Erythroblast (primary cell): Measurements from ENCODE around the gene CNTN4.

Experiments
- DNase-seq, 2 experiments: peaks; one replicate each; lab custom pipeline; 2025; lab: John Stamatoyannopoulos, UW
- GATA1 ChIP-seq: IDR thresholded peaks from 2 replicates; pipeline ENCODE4 v1.6.1; 2011; ENCODE audit warnings: low read depth, mild to moderate bottlenecking, control low read depth, low read length, moderate library complexity
- POLR2A ChIP-seq: IDR thresholded peaks from 2 replicates; pipeline ENCODE4 v1.6.1; 2011; ENCODE audit warnings: mild to moderate bottlenecking, low read length

CNTN4 gene

DNA sequence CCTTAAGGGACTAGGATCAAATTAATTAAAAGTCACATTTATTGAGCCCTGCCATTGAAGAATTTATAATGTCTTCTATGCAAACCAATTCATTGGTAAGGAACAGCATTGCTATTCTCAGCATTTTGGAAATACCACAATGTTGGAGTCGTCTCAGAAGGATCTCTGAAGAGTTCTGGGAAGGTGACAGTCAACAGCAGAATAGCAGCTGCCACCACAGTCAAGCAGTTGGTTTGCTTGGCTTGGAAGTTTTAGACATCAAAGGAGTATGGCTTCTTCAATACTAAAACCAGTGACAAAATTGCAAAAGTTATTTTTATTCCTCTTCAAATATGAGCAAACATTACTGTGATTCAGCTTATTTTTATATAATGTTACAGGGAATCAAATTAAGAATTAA is 167.9 kb downstream of the CNTN4 start:
- DNase-seq: no peak
- TF ChIP-seq POLR2A: no peak
- TF ChIP-seq GATA1: no peak

DNA sequence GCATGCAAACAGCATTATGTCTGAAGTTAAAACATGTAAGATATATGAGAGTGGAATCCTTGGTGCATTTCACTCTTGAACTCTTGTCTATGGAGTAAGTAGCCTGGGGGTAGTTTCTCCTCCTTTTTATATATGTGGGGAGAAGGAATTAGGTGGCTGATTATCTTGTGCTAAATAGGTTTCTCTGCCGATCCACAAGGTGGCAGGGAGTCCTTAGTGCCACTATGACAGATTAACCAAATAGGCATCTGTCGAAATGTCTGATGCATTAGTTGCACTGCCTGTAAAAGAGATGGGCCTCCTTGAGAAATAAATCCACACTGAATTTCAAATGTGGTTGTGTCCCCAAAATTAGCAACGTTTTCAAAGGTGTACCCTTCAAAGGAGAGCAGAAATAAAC is 170.1 kb downstream of the CNTN4 start:
- TF ChIP-seq POLR2A: no peak
- no peak for TF ChIP-seq GATA1
- no peak for DNase-seq

DNA sequence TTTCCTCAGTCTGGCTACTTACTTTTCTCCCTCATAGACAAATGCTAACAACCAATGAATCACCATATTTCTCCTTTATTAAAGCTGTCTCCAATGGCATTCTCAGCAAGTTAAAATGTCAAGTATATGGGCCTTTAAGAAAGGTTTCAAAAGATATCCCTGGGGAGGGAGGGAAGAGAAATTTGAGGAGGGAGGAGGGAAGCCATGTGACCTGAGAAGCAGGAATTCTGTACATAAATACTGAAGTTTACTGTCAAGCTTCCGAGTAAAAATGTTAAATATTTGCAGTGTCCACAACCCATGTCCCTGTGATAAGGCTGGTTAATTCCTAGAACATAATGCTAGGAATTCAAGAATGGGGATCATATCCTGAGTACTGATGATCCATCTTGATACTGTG is 175.9 kb downstream of the CNTN4 start:
- DNase-seq: no peak
- TF ChIP-seq GATA1 (no peak), POLR2A (no peak)

DNA sequence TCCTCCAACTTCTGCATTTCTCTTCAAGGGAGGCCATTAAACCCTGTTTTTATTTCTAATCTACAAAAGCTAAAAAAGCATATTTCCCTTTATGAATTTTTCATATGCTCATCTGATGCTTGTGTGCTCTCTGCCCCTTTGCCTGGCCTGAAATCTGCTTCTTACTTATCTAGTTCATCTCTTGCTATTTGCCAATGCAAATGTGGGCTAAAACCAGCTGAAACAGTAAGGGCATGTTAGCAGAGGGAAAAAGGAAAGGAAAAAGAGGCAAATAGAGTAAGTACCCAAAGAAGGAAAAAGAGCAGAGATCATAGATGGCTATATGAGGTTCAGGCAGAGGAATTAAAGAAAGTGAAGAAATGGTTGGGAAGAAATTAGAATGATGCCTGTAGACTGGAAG is 185.2 kb downstream of the CNTN4 start:
- TF ChIP-seq GATA1: no peak
- no peak for TF ChIP-seq POLR2A
- no peak for DNase-seq

DNA sequence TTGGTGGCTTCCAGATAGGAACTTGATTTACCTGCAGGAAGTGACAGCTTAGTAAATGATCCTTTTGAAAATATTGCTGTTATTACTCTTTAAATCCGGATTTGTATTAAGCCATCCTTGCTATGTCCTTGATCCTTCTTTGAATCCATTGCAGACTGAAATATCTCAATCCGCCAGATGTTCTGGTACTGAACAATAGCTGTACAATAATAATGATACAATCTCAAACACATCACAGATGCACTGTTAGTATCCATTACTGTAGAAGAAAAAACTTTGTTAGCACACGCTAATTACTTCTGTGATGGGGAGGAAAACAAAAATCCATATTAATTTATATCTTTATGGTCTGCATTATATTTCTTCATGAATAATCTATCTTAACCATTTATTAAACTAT is 202.3 kb downstream of the CNTN4 start:
- no peak for TF ChIP-seq GATA1
- no peak for DNase-seq

DNA sequence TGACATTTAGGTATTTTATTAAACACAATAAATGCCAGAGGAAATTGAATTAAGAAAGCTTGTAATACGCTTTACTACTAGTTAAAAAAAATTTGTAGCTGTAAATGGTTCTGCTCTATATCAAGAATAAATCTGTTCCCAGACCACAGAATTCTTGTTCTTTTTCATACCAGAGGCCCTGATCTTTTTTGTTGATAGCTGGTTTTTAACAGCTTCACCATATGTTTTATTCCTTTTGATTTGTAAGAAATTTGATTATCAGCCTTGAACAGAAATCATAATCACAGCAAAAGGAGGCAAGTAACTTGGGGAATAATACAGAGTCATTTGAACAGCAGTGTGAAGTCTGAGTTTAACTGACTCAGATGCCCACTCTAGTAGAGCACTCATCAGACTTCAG is 202.7 kb downstream of the CNTN4 start:
- TF ChIP-seq GATA1: no peak
- TF ChIP-seq POLR2A: no peak
- DNase-seq: no peak

DNA sequence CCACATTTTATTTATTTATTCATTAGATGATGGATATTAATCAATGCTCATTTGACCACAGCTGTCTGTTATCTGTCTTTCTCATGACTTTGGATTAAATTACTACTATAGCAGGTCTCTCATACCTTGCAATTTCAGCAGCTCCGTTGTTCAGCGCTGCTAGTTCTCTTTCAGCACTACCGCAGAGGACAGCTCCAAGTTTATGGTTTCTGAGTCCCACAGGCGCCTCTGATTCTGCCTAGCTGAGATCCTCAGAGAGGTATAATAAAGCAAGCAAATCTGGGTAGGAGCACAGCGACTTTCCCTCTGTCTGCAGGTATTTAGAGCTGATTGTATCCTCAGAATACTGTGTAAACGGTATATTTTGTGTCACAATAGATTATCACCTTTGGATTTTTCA is 204.9 kb downstream of the CNTN4 start:
- peak in 1 of 2 experiments; percentile 1 for DNase-seq
- no peak for TF ChIP-seq POLR2A
- no peak for TF ChIP-seq GATA1

DNA sequence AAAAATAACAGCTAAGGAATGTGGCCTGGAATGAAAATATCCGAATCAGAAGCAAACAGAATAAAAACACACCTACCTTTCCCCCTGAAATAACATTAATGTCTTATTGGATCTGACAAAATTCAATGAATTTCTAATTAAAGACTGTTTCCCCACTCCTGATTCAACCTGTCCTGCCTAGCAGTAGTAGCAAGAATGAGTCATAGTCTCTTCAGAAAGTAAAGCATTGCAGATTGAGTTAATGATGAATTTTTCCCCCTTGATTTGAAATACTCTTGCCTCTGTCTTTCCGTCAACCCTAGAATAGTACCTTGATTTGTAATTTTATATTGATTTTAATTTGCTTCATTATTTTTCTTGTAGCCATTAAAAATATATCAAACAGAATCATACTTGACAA is 212.4 kb downstream of the CNTN4 start:
- TF ChIP-seq GATA1 (no peak), POLR2A (no peak)
- no peak for DNase-seq

DNA sequence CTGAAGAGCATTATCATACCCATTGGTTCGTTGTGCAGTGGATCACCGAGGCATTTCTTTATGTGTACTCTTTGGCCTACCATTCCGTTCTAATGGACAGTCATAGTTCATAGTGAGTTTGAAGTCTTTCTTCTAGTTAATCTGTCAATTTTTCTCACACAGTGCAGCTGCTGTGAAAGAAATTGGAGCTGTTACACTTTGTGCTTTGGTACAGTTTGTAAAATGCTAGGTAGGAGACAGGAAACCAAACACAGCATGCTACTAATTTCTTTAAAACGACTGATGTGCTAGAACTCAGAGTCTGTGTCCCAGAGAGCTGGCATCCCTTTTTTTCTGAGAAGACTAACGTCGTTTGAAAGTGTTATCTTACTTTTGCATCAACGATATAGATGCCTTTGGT is 218.9 kb downstream of the CNTN4 start:
- no peak for TF ChIP-seq GATA1
- DNase-seq: no peak

DNA sequence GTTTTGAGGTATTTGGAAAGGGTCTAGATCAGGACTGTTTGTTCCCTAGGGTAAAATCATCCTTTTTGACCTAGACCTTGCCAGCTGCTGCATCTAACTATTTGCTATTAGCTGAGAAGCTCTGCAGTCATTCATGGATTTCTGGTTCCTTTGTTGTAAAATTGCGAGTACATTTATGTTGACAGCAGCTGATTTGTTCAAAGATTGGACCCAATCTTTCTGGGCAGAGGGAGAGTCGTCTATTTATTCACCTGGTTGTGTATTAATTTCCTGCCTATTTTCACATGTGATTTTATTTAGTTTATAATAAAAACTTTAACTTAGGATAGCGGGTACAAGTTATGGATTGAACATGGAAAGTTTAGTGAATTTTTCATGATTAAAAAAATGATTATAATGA is 236.3 kb downstream of the CNTN4 start:
- no peak for DNase-seq
- no peak for TF ChIP-seq POLR2A
- no peak for TF ChIP-seq GATA1

DNA sequence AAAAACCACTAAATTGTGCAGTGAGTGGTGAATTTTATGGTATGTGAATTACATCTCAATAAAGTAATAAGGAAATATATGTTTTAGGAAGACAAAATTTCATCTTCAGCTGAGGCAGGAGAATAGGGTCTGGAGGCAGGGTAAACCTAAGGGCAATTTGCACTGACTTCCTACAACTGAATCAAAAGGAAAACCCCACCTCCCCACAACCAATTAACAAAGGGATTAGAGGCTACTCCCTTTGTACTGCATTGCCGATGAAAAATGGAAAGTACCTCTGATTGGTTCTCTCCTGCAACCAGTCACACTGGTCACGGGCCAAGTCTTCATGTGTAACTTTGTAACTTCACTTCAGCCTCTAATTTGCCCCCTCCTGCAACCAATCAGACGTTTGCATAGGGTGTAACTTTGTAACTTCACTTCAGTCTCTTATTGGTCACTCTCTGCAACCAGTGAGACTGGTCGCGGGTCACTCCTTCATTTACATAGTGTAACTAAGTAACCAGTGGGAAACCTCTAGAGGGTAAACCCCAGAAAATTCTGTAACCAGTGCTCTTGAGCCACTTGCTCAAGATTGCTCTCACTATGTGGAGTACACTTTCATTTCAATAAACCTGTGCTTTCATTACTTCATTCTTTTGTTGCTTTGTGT is 244.5 kb downstream of the CNTN4 start:
- TF ChIP-seq POLR2A: no peak
- TF ChIP-seq GATA1: no peak
- no peak for DNase-seq

DNA sequence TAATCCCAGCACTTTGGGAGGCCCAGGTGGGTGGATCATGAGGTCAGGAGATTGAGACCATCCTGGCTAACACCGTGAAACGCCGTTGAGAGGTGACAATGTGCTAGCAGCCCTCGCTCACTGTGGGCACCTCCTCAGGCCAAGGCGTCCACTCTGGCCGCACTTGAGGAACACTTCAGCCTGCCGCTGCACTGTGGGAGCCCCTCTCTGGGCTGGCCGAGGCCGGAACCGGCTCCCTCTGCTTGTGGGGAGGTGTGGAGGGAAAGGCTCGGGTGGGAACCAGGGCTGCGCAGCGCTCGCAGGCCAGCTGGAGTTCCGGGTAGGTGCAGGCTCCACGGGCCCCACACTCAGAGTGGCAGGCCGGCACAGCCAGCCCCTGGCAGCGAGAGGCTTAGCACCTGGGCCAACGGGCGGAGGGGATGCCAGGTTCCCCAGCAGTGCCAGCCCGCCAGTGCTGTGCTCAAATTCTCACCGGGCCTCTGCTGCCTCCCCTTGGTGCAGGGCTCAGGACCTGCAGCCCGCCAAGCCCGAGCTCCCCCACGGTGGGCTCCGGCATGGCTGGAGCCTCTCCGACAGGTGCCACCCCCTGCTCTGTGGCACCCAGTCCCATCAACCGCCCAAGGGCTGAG is 253.6 kb downstream of the CNTN4 start:
- TF ChIP-seq POLR2A (no peak), GATA1 (no peak)
- DNase-seq: no peak

DNA sequence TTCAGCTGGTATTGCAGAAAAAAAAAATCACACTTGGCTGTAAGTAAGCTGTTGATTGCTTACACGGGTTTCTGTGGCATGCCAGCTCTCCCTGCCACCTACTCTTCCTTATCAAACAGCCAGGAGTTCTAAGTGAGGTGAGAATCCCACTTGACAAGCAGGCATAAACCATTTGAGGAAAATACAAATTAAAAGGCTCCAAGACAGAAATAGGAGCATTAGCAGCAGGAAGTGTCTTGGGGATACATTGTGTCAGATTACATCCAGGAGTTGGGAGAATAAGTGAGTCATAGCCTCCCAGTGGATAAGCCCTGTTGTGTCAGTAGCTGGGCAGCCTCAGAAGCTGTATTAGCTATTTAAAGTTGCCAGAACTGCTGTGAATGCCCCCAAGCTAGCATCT is 256.0 kb downstream of the CNTN4 start:
- DNase-seq: no peak
- no peak for TF ChIP-seq GATA1

DNA sequence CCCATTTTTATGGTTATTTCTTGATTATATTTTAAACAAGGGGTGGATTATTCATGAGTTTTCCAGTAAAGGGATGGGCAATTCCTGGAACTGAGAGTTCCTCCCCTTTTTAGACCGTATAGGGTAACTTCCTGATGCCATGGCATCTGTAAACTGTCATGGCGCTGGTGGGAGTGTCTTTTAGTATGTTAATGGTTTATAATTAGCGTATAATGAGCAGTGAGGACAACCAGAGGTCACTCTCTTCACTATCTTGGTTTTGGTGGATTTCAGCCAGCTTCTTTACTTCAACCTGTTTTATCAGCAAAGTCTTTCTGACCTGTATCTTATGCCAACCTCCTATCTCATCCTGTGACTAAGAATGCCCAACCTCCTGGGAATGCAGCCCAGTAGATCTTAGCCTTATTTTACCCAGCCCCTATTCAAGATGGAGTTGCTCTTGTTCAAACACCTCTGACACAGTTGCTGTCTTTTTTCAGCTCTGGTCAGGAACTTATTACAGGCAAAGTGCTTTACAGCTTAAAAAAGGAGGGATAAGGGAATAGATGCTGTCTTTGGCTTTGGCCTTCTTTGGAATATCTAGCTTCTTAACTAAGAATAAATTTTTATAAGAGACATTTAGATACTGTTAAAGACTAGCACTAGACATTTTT is 257.8 kb downstream of the CNTN4 start:
- no peak for DNase-seq
- no peak for TF ChIP-seq POLR2A
- no peak for TF ChIP-seq GATA1

DNA sequence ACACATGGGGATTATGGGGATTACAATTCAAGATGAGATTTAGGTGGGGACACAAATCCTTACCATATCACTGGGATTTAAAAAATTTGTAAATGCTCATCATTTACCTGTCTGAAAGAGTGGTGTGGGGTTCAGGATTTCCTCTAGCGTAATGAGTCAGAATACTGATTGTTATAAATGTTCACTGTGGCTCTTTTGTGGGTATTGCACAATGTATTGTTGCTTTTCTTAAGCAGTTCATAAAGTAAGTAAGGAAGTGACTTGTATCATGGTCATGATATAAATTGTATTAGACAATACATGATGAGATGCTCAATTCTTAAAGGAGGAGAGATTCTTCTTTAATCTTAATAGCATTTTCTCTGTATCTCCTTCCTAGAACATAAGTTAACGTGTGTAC is 262.1 kb downstream of the CNTN4 start:
- DNase-seq: no peak
- no peak for TF ChIP-seq POLR2A
- TF ChIP-seq GATA1: no peak
